PC-3 (cell line): ENCODE data around the gene GTF2H1. TPM values are rescaled to one million over a fixed set of nuclear protein-coding genes. Genes with fewer than 3 reads are reported as not detected.

ENCODE experiments used
- ATAC-seq: fragments of 200-7000 bp; cut with Tn5 transposase; 2 replicates; pipeline ENCODE4 v1.9.1; 2020; ENCODE audit warnings: mild to moderate bottlenecking, moderate library complexity
- BruUV-seq: library from RNA; stranded (reverse); fragments of 400-500 nt; replicated peaks from 2 replicates; lab custom pipeline; 2021; lab: Mats Ljungman, UMichigan
- CTCF ChIA-PET: fragments of 300-600 bp; sonication (Branson Sonifier 250); formaldehyde crosslinking; loops from one replicate; lab custom pipeline; 2022; ENCODE audit warnings: antibody characterized with exemption; lab: Charles Lee
- POLR2A ChIA-PET: fragments of 300-600 bp; sonication (Branson Sonifier 250); formaldehyde crosslinking; loops from one replicate; lab custom pipeline; 2022; ENCODE audit warnings: antibody characterized with exemption; ENCODE audit not compliant: unreplicated experiment; lab: Charles Lee
- DNase-seq: peaks from one replicate; pipeline ENCODE4 v3.0.0-alpha.2; 2015
- H2AFZ ChIP-seq: fragments of 300-600 bp; sonication (generic); 2 replicates; pipeline ENCODE4 v1.6.0; 2016; ENCODE audit warnings: antibody characterized with exemption, low read length
- H3F3A ChIP-seq: fragments of 300-600 bp; sonication (generic); one replicate; pipeline ENCODE4 v1.6.0; 2017; ENCODE audit warnings: antibody characterized with exemption, low read length, control low read depth, mild to moderate bottlenecking; ENCODE audit not compliant: unreplicated experiment
- H3K27ac ChIP-seq: fragments of 300-600 bp; sonication (generic); 2 replicates; pipeline ENCODE4 v1.5.1; 2016; ENCODE audit warnings: mild to moderate bottlenecking, low read length
- H3K27me3 ChIP-seq: fragments of 300-600 bp; sonication (generic); 2 replicates; pipeline ENCODE4 v1.6.1; 2016; ENCODE audit warnings: low read length, mixed read lengths
- H3K36me3 ChIP-seq: fragments of 300-600 bp; sonication (generic); 2 replicates; pipeline ENCODE4 v1.6.1; 2016; ENCODE audit warnings: low read depth, mixed run types, low read length, mixed read lengths
- H3K4me1 ChIP-seq: fragments of 300-600 bp; sonication (generic); 2 replicates; pipeline ENCODE4 v1.5.1; 2016; ENCODE audit warnings: low read length; ENCODE audit not compliant: insufficient read depth
- H3K4me2 ChIP-seq: fragments of 300-600 bp; sonication (generic); 2 replicates; pipeline ENCODE4 v1.6.0; 2016; ENCODE audit warnings: low read length
- H3K4me3 ChIP-seq: fragments of 300-600 bp; sonication (generic); 2 replicates; pipeline ENCODE4 v1.5.1; 2016; ENCODE audit warnings: mild to moderate bottlenecking, low read length, mixed read lengths
- H3K79me2 ChIP-seq: fragments of 300-600 bp; sonication (generic); 2 replicates; pipeline ENCODE4 v1.6.1; 2017; ENCODE audit warnings: low read length, mixed read lengths
- H3K9ac ChIP-seq: fragments of 300-600 bp; sonication (generic); 2 replicates; pipeline ENCODE4 v1.6.0; 2016; ENCODE audit warnings: mild to moderate bottlenecking, low read length
- H3K9me2 ChIP-seq: fragments of 300-600 bp; sonication (generic); replicated peaks from 2 replicates; pipeline ENCODE4 v1.6.1; 2016; ENCODE audit warnings: mixed run types, low read length, mixed read lengths
- H3K9me3 ChIP-seq: fragments of 300-600 bp; sonication (generic); 2 replicates; pipeline ENCODE4 v1.6.1; 2016; ENCODE audit warnings: low read length, mixed read lengths
- H4K20me1 ChIP-seq: fragments of 300-600 bp; sonication (generic); 2 replicates; pipeline ENCODE4 v1.6.1; 2016; ENCODE audit warnings: low read length, mixed read lengths
- EZH2 ChIP-seq: fragments of 300-600 bp; sonication (generic); IDR thresholded peaks from one replicate; pipeline ENCODE4 v1.6.1; 2017; ENCODE audit warnings: antibody characterized with exemption, mild to moderate bottlenecking, low read length; ENCODE audit not compliant: unreplicated experiment
- EZH2phosphoT487 ChIP-seq: fragments of 300-600 bp; sonication (generic); IDR thresholded peaks from 2 replicates; pipeline ENCODE4 v1.6.1; 2018; ENCODE audit warnings: mild to moderate bottlenecking, antibody characterized with exemption, low read length, borderline replicate concordance
- intact Hi-C: fragments of 100-400 bp; cut with micrococcal nuclease; formaldehyde crosslinking; loops from 2 replicates; pipeline ENCODE4 v1.9.0; 2023
- total RNA-seq: library from RNA; depleted of rRNA; stranded (reverse); fragments of >200 nt; gene quantifications from 2 replicates; pipeline ENCODE4 v1.2.3, GENCODE V29; 2014
- TF ChIP-seq, protein P1 (sequence below): fragments of 300-600 bp; sonication (generic); conservative IDR thresholded peaks from 2 replicates; pipeline ENCODE4 v1.5.1; 2017; ENCODE audit warnings: antibody characterized with exemption, low read depth, mild to moderate bottlenecking, low read length

GTF2H1 gene
- total RNA-seq, 1 experiment from 2014 or later: 32.7 TPM

DNA sequence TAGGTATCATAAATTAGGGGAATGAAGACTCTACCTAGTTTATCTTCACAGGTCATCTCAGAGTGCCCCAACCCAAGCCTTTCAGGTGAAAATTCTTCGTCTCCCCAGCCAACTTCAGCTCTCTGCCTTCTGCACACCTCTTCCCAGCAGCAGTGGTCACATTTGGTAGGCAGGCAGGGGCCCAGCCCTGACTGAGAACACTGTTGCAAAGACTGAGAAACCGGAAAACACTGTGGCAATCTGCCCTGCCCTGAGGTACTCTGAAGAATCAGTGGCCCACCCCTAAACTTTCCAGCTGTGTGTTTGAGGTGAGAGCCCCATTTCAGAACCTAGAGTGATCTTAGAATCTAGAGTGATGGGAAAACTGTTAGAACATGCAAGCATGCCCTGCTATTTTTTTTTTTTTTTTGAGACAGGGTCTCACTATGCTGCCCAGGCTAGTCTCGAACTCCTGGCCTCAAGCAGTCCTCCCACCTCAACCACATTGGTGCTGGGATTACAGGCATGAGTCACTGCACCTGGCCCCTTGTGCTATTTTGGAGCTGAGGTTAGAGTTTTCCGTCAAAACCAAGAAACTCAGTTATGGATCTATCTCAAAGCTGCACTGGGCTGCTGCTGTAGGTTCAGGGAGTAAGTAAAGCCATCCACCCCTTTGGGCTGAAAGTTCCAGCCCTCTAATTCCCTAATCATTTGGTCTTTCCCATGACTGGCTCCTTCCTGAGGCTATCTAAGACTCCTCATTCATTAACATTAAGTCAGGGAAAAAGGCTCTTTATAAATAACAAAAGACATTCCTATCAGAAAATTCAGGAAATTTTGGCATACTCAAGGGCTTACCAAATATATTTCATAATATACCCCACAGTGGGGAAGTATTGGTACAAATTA is 70.3 kb downstream of the GTF2H1 start:
- peaks cover 18% of the 10 kb centered on the region for H3K4me1 ChIP-seq
- intact Hi-C loops: no loop called here
- H3K9me2 ChIP-seq: no peaks in the 10 kb centered on the region
- no peak overlapping the region for H3K9ac ChIP-seq
- H3K27me3 ChIP-seq: no peaks in the 10 kb centered on the region
- H3K27ac ChIP-seq: no peak overlapping the region
- H3F3A ChIP-seq: peaks cover 5% of the 10 kb centered on the region
- H3K4me2 ChIP-seq: no peak overlapping the region
- H3K79me2 ChIP-seq: peaks cover 46% of the 10 kb centered on the region
- H3K9me3 ChIP-seq: no peaks in the 10 kb centered on the region
- DNase-seq: no peak
- ATAC-seq: no peak
- peaks cover 23% of the 10 kb centered on the region for H3K36me3 ChIP-seq
- no TSS peak for BruUV-seq
- ChIA-PET POLR2A (interaction anchor here (0.6 kb wide), 1 partner anchor 42 kb away, joined by 3 read pairs; no protein-coding TSS in a partner anchor), CTCF (no interaction called here)
- H2AFZ ChIP-seq: no peak overlapping the region
- TF ChIP-seq EZH2 (no peak), EZH2phosphoT487 (no peak)
- TF ChIP-seq, protein P1, sequence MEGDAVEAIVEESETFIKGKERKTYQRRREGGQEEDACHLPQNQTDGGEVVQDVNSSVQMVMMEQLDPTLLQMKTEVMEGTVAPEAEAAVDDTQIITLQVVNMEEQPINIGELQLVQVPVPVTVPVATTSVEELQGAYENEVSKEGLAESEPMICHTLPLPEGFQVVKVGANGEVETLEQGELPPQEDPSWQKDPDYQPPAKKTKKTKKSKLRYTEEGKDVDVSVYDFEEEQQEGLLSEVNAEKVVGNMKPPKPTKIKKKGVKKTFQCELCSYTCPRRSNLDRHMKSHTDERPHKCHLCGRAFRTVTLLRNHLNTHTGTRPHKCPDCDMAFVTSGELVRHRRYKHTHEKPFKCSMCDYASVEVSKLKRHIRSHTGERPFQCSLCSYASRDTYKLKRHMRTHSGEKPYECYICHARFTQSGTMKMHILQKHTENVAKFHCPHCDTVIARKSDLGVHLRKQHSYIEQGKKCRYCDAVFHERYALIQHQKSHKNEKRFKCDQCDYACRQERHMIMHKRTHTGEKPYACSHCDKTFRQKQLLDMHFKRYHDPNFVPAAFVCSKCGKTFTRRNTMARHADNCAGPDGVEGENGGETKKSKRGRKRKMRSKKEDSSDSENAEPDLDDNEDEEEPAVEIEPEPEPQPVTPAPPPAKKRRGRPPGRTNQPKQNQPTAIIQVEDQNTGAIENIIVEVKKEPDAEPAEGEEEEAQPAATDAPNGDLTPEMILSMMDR: no peak
- no peak overlapping the region for H3K4me3 ChIP-seq
- H4K20me1 ChIP-seq: peaks cover 28% of the 10 kb centered on the region

DNA sequence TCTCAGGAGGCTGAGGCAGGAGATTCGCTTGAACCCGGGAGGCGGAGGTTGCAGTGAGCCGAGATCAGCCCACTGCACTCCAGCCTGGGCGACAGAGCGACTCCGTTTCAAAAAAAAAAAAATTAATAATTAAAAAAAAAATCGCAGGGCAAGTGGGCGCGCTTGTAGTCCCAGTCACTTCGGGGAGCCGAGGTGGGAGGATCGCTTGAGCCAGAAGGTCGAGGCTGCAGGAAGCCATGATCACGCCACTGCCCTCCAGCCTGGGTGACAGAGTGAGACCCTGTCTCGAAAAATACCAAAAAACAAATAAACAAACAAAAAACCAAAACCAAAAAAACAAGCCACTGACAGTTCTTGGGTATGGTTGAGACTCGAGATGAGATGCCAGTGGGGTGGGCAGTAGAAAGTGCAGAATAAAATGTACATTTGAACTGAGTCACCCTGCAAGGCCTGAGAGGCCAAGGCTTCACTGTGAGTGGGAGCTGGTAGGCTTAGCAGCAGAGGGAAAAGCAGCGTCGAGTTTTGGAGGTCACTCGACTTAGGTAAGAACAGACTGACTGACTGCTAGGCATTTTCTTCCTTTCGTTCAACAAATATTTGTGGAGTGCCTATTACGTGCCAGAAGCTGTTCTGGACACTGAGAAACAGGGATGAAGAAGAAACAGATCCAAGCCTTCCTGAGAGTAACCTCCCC is 71.4 kb downstream of the GTF2H1 start:
- Histone ChIP-seq H3K4me3 (peak overlapping the region; percentile 93; the same call in 1 of the 2 replicates), H3K4me1 (peaks cover 22% of the 10 kb centered on the region), H3K27ac (peak overlapping the region; percentile 82), H2AFZ (peak overlapping the region; percentile 71), H3K36me3 (peaks cover 31% of the 10 kb centered on the region), H3K9me2 (no peaks in the 10 kb centered on the region), H3K9ac (peak overlapping the region; percentile 98), H3K9me3 (no peaks in the 10 kb centered on the region), H3K27me3 (no peaks in the 10 kb centered on the region), H3K4me2 (peak overlapping the region; percentile 94), H3F3A (peaks cover 5% of the 10 kb centered on the region), H3K79me2 (peaks cover 57% of the 10 kb centered on the region), H4K20me1 (peaks cover 36% of the 10 kb centered on the region)
- no peak for DNase-seq
- TF ChIP-seq EZH2: no peak
- no peak for TF ChIP-seq EZH2phosphoT487
- TF ChIP-seq, protein P1: no peak
- CTCF ChIA-PET: no interaction called here
- intact Hi-C loops: loop anchor here (1.0 kb wide), 1 partner anchor 9 kb away; no protein-coding TSS in a partner anchor
- ATAC-seq: peak; percentile 8
- BruUV-seq: TSS peak; percentile 78
- POLR2A ChIA-PET: interaction anchor here (0.5 to 1.2 kb wide), 4 partner anchors 10 to 1407 kb away, joined by 3 to 28 read pairs (median 5); no protein-coding TSS in a partner anchor
